Left lung (tissue), 10 donors: Measurements from ENCODE around the gene OSBPL8. TPM values are rescaled to one million over a fixed set of nuclear protein-coding genes. Genes with fewer than 3 reads are reported as not detected.

Experiments
- ATAC-seq: fragments of 200-7000 bp; cut with Tn5 transposase; one replicate; pipeline ENCODE4 v1.9.1; 2020; ENCODE audit warnings: moderate library complexity
- DNase-seq, 4 donors: peaks; one replicate each; pipeline ENCODE4 v3.0.0-alpha.2; 2013 to 2020
- H3K27ac ChIP-seq, 2 donors: fragments of 200-600 bp; sonication (generic) in 1 of 2; one replicate each; pipeline versions ENCODE4 v1.5.0 to v1.8.0; 2020 to 2021
- H3K27me3 ChIP-seq, 2 donors: fragments of 200-600 bp; sonication (generic) in 1 of 2; one replicate each; pipeline versions ENCODE4 v1.5.0 to v1.8.0; 2020 to 2021
- H3K36me3 ChIP-seq, 2 donors: fragments of 200-600 bp; sonication (generic) in 1 of 2; one replicate each; pipeline versions ENCODE4 v1.5.0 to v1.8.0; 2020 to 2021
- H3K4me1 ChIP-seq, 2 donors: fragments of 200-600 bp; one replicate each; pipeline ENCODE4 v1.8.0; 2021
- H3K4me3 ChIP-seq, 2 donors: fragments of 200-600 bp; sonication (generic) in 1 of 2; one replicate each; pipeline versions ENCODE4 v1.5.0 to v1.8.0; 2020 to 2021; ENCODE audit warnings: mild to moderate bottlenecking in 1 of 2
- H3K9me3 ChIP-seq, 2 donors: fragments of 200-600 bp; sonication (generic) in 1 of 2; one replicate each; pipeline versions ENCODE4 v1.5.0 to v1.8.0; 2020 to 2021
- CTCF ChIP-seq, 2 donors: fragments of 200-600 bp; sonication (generic) in 1 of 2; IDR thresholded peaks; one replicate each; pipeline versions ENCODE4 v1.5.0 to v1.8.0; 2021; ENCODE audit warnings: antibody characterized with exemption in 2 of 2
- intact Hi-C, 2 donors: fragments of 100-400 bp; cut with DNase I; formaldehyde crosslinking; loops; one replicate each; pipeline versions ENCODE4 v1.11.2 to v1.14.2; 2022
- polyA plus RNA-seq, 6 donors: library from polyadenylated mRNA; unstranded; fragments of 120-200 nt; gene quantifications; one replicate each; pipeline ENCODE4 v1.2.1, GENCODE V29; 2013; ENCODE audit not compliant: insufficient read length in 6 of 6
- total RNA-seq, 2 donors: library from RNA; stranded (reverse); fragmentation: NEBNext Ultra II Directional; extraction: Animal tissue kit (Norgen Biotek cat#: 25700); gene quantifications; one replicate each; pipeline ENCODE4 v1.2.1, GENCODE V29; 2021
- donor health status: DM: no; HTN: yes; CAD: no.
- donor health status: DM: no; HTN: no; CAD: no.

The OSBPL8 gene
- total and polyA plus RNA-seq, 8 donors, result 53.9 to 100 (median 62.5) TPM

GRCh38 chr12:76449016-76449415 is 110.6 kb downstream of the OSBPL8 start:
- no peak for TF ChIP-seq CTCF (IDR thresholded peaks at IDR 0.05)
- Histone ChIP-seq H3K9me3 (no peaks in the 10 kb centered on the region), H3K4me3 (no peak overlapping the region), H3K36me3 (no peaks in the 10 kb centered on the region), H3K4me1 (peaks cover 9 to 32% of the 10 kb centered on the region in 2 donors), H3K27me3 (no peaks in the 10 kb centered on the region), H3K27ac (peak overlapping the region; percentile 40 to 50)
- intact Hi-C loops, result no loop called here
- ATAC-seq (no peak), DNase-seq (no peak)

- Histone ChIP-seq H3K27me3 (no peaks in the 10 kb centered on the region), H3K4me3 (no peak overlapping the region), H3K27ac (no peak overlapping the region), H3K9me3 (no peaks in the 10 kb centered on the region), H3K4me1 (peaks cover 9 to 28% of the 10 kb centered on the region in 2 donors), H3K36me3 (no peaks in the 10 kb centered on the region)
- ATAC-seq (no peak), DNase-seq (no peak)
- TF ChIP-seq CTCF (IDR thresholded peaks at IDR 0.05), result no peak
- intact Hi-C loops, result no loop called here
These were observed 113.5 kb downstream of the OSBPL8 start for GRCh38 chr12:76446090-76446489.

DNA sequence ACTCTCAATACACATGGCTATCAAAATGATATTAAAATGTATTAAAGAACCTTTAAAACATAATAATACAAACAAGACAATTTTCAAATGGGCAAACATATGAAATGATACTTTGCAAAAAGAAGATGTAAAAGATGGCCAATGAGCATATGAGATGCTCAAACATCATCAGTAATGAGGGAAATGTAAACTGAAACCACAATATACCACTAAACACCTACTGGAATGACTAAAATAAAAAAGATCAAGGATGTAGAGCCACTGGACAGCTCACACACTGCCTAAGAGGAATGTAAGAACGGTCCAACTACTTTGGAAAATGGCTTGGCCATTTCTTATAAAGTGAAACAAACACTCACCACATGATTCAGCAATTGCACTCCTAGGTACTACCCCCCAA is 114.1 kb downstream of the OSBPL8 start:
- no peaks in the 10 kb centered on the region for H3K9me3 ChIP-seq
- ATAC-seq, result no peak
- H3K4me1 ChIP-seq, result peaks cover 9 to 22% of the 10 kb centered on the region in 2 donors
- no peak for TF ChIP-seq CTCF (IDR thresholded peaks at IDR 0.05)
- no peaks in the 10 kb centered on the region for H3K27me3 ChIP-seq
- H3K4me3 ChIP-seq, result no peak overlapping the region
- no peaks in the 10 kb centered on the region for H3K36me3 ChIP-seq
- no peak for DNase-seq
- intact Hi-C loops, result no loop called here
- no peak overlapping the region for H3K27ac ChIP-seq

DNA sequence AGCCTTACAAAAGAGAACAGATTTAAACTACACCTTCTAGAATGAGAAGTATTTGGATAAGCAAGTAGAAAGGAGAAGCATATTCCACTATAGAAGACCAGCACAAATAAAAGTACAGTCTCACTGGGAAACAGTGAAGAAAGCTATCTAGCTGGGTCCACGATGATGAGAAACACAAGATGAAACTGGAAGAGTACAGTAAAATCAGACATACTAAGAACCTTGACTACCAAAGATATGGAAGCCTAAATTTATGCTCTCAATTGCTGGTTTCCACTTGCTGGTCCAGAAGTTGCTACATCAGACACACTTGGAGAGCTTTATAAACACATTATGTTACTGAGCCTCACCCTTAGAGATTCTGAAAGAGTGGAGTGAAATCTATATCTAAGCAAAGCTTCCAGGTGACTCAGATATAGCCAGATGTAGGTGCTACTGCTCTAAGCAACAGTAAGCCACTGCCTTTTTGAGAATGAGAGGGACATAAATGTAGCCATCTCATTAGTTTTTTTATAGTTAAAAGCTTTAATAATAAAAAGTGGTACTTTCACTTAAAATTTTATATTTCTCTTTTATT is 115.1 kb downstream of the OSBPL8 start:
- intact Hi-C loops, result no loop called here
- Histone ChIP-seq H3K9me3 (no peaks in the 10 kb centered on the region), H3K4me3 (no peak overlapping the region), H3K27ac (no peak overlapping the region), H3K4me1 (peaks cover 8 to 13% of the 10 kb centered on the region in 2 donors), H3K36me3 (no peaks in the 10 kb centered on the region), H3K27me3 (no peaks in the 10 kb centered on the region)
- no peak for TF ChIP-seq CTCF (IDR thresholded peaks at IDR 0.05)
- ATAC-seq, result peak; percentile 69
- no peak for DNase-seq

- no peak for TF ChIP-seq CTCF (IDR thresholded peaks at IDR 0.05)
- H3K27me3 ChIP-seq, result no peaks in the 10 kb centered on the region
- intact Hi-C loops, result no loop called here
- H3K36me3 ChIP-seq, result no peaks in the 10 kb centered on the region
- no peak overlapping the region for H3K4me3 ChIP-seq
- DNase-seq (no peak), ATAC-seq (no peak)
- no peak overlapping the region for H3K27ac ChIP-seq
- peaks cover 4% of the 10 kb centered on the region in 2 donors for H3K4me1 ChIP-seq
- no peaks in the 10 kb centered on the region for H3K9me3 ChIP-seq
These were observed 118.6 kb downstream of the OSBPL8 start for GRCh38 chr12:76441016-76441415.
